ENCODE results near the gene WDFY3. TPM values are rescaled to one million over a fixed set of nuclear protein-coding genes. Genes with fewer than 3 reads are reported as not detected.

WDFY3 gene
- total RNA-seq, 1 donor from 2014 or later: 267 TPM

- Mint-ChIP-seq H3K27me3 (ENCODE audit: unreplicated experiment) (no peaks in the 10 kb centered on the region), H3K9me3 (ENCODE audit: unreplicated experiment) (no peaks in the 10 kb centered on the region), H3K27ac (ENCODE audit: unreplicated experiment) (no peak overlapping the region), H3K36me3 (ENCODE audit: unreplicated experiment) (no peaks in the 10 kb centered on the region), H3K4me3 (ENCODE audit: unreplicated experiment) (no peak overlapping the region), H3K4me1 (ENCODE audit: low read depth, unreplicated experiment) (peaks cover 27% of the 10 kb centered on the region)
- DNase-seq: no peak
- TF ChIP-seq CTCF (IDR thresholded peaks at IDR 0.05; ENCODE audit: partially characterized antibody, unreplicated experiment): no peak
These were observed 69.0 kb downstream of the WDFY3 start for GRCh38 chr4:84897516-84897915.

- H3K36me3 Mint-ChIP-seq (ENCODE audit: unreplicated experiment): no peaks in the 10 kb centered on the region
- peak overlapping the region; percentile 6 for H3K27ac Mint-ChIP-seq (ENCODE audit: unreplicated experiment)
- DNase-seq: no peak
- H3K4me1 Mint-ChIP-seq (ENCODE audit: low read depth, unreplicated experiment): peaks cover 7% of the 10 kb centered on the region
- H3K9me3 Mint-ChIP-seq (ENCODE audit: unreplicated experiment): no peaks in the 10 kb centered on the region
- no peaks in the 10 kb centered on the region for H3K27me3 Mint-ChIP-seq (ENCODE audit: unreplicated experiment)
- H3K4me3 Mint-ChIP-seq (ENCODE audit: unreplicated experiment): no peak overlapping the region
- TF ChIP-seq CTCF (IDR thresholded peaks at IDR 0.05; ENCODE audit: partially characterized antibody, unreplicated experiment): no peak
These were observed 71.2 kb downstream of the WDFY3 start for GRCh38 chr4:84895283-84895682.

GRCh38 chr4:84894621-84895020 is 71.9 kb downstream of the WDFY3 start:
- DNase-seq: no peak
- Mint-ChIP-seq H3K9me3 (ENCODE audit: unreplicated experiment) (no peaks in the 10 kb centered on the region), H3K27me3 (ENCODE audit: unreplicated experiment) (no peaks in the 10 kb centered on the region), H3K36me3 (ENCODE audit: unreplicated experiment) (no peaks in the 10 kb centered on the region), H3K4me1 (ENCODE audit: low read depth, unreplicated experiment) (peaks cover 7% of the 10 kb centered on the region), H3K27ac (ENCODE audit: unreplicated experiment) (no peak overlapping the region), H3K4me3 (ENCODE audit: unreplicated experiment) (no peak overlapping the region)
- TF ChIP-seq CTCF (IDR thresholded peaks at IDR 0.05; ENCODE audit: partially characterized antibody, unreplicated experiment): no peak

GRCh38 chr4:84892950-84893349 is 73.5 kb downstream of the WDFY3 start:
- no peak for DNase-seq
- Mint-ChIP-seq H3K27ac (ENCODE audit: unreplicated experiment) (no peak overlapping the region), H3K27me3 (ENCODE audit: unreplicated experiment) (no peaks in the 10 kb centered on the region)

GRCh38 chr4:84887824-84888223 is 78.7 kb downstream of the WDFY3 start:
- Mint-ChIP-seq H3K36me3 (ENCODE audit: unreplicated experiment) (no peaks in the 10 kb centered on the region), H3K4me3 (ENCODE audit: unreplicated experiment) (no peak overlapping the region), H3K9me3 (ENCODE audit: unreplicated experiment) (no peaks in the 10 kb centered on the region), H3K27me3 (ENCODE audit: unreplicated experiment) (no peaks in the 10 kb centered on the region), H3K4me1 (ENCODE audit: low read depth, unreplicated experiment) (peaks cover 10% of the 10 kb centered on the region), H3K27ac (ENCODE audit: unreplicated experiment) (no peak overlapping the region)
- no peak for DNase-seq
- no peak for TF ChIP-seq CTCF (IDR thresholded peaks at IDR 0.05; ENCODE audit: partially characterized antibody, unreplicated experiment)

More at GRCh38 chr4:84892950-84893349, 73.5 kb downstream of the WDFY3 start:
- TF ChIP-seq CTCF (IDR thresholded peaks at IDR 0.05; ENCODE audit: partially characterized antibody, unreplicated experiment): no peak
- no peaks in the 10 kb centered on the region for H3K36me3 Mint-ChIP-seq (ENCODE audit: unreplicated experiment)
- no peak overlapping the region for H3K4me3 Mint-ChIP-seq (ENCODE audit: unreplicated experiment)
- peaks cover 5% of the 10 kb centered on the region for H3K4me1 Mint-ChIP-seq (ENCODE audit: low read depth, unreplicated experiment)
- H3K9me3 Mint-ChIP-seq (ENCODE audit: unreplicated experiment): no peaks in the 10 kb centered on the region

Data from glutamatergic neuron (in vitro differentiated cells).